Gastroesophageal sphincter (tissue), 4 donors: ENCODE measurements around the gene PHF1. TPM values are rescaled to one million over a fixed set of nuclear protein-coding genes. Genes with fewer than 3 reads are reported as not detected.

Source experiments
- ATAC-seq: fragments of 150-250 bp; one replicate; pipeline ENCODE4 v1.9.1; 2016; ENCODE audit warnings: mild to moderate bottlenecking, moderate library complexity
- H3K27ac ChIP-seq, 4 donors: fragments of 200-600 bp; sonication (generic) in 3 of 4; 1 replicate in 3 of 4; 2 replicates in 1 of 4; pipeline ENCODE4 v1.5.1; 2016 to 2019
- H3K27me3 ChIP-seq: fragments of 200-600 bp; sonication (generic); one replicate; pipeline ENCODE4 v1.5.1; 2019
- H3K36me3 ChIP-seq, 2 donors: fragments of 200-600 bp; sonication (generic); one replicate each; pipeline ENCODE4 v1.5.1; 2019; ENCODE audit warnings: control low read depth in 1 of 2
- H3K4me1 ChIP-seq, 3 donors: fragments of 200-600 bp; sonication (generic); 1 replicate in 2 of 3; 2 replicates in 1 of 3; pipeline ENCODE4 v1.5.1; 2016 to 2019; ENCODE audit warnings: control low read depth in 2 of 3
- H3K4me3 ChIP-seq, 2 donors: fragments of 200-600 bp; sonication (generic); one replicate each; pipeline ENCODE4 v1.5.1; 2019; ENCODE audit warnings: mild to moderate bottlenecking in 1 of 2, moderate library complexity in 1 of 2
- H3K9me3 ChIP-seq, 3 donors: fragments of 200-600 bp; sonication (generic); one replicate each; pipeline ENCODE4 v1.5.1; 2017 to 2019; ENCODE audit warnings: control low read depth in 2 of 3
- CTCF ChIP-seq, 4 experiments: fragments of 200-600 bp in 2 of 4; fragments of 450-650 bp in 2 of 4; sonication (generic) in 1 of 4; IDR thresholded peaks; one replicate each; pipeline ENCODE4 v1.5.1; 2017 to 2019; ENCODE audit warnings: antibody characterized with exemption in 4 of 4, mild to moderate bottlenecking in 2 of 4, moderate library complexity in 2 of 4
- EP300 ChIP-seq: sonication (generic); formaldehyde crosslinking; IDR thresholded peaks from one replicate; pipeline ENCODE4 v1.6.1; 2017; ENCODE audit warnings: antibody characterized with exemption, mild to moderate bottlenecking
- POLR2A ChIP-seq, 2 donors: fragments of 450-650 bp; IDR thresholded peaks; one replicate each; pipeline ENCODE4 v1.6.1; 2017; ENCODE audit warnings: antibody characterized with exemption in 2 of 2, mild to moderate bottlenecking in 2 of 2, moderate library complexity in 1 of 2
- POLR2AphosphoS5 ChIP-seq: sonication (generic); formaldehyde crosslinking; IDR thresholded peaks from one replicate; pipeline ENCODE4 v1.6.1; 2017; ENCODE audit warnings: antibody characterized with exemption
- WGBS, 2 donors: methylation state at CpG; one replicate each; pipeline ENCODE4 v1.1.5; 2018; ENCODE audit warnings: low coverage in 1 of 2; 5-methylcytosine and 5-hydroxymethylcytosine counted together
- total RNA-seq, 4 donors: library from RNA; depleted of rRNA; stranded (reverse); fragments of >200 nt; gene quantifications; one replicate each; pipeline ENCODE4 v1.1.0, GENCODE V29; 2016

PHF1 gene
- total RNA-seq, 4 donors from 2014 or later = 73.0 to 91.0 (median 86.1) TPM

GRCh38 chr6:33420491-33421343, 9.9 kb downstream of the PHF1 start:
- H3K27ac ChIP-seq = peak overlapping the region; percentile 68 to 98 (median 86)
- no peak for ATAC-seq
- no peaks in the 10 kb centered on the region for H3K27me3 ChIP-seq
- peaks cover 0 to 4% of the 10 kb centered on the region in 2 donors for H3K36me3 ChIP-seq
- TF ChIP-seq POLR2A (IDR thresholded peaks at IDR 0.05) = no peak
- TF ChIP-seq EP300 = no peak
- TF ChIP-seq POLR2AphosphoS5 = no peak
- TF ChIP-seq CTCF (IDR thresholded peaks at IDR 0.05) = no peak
- peak overlapping the region; percentile 42 to 53 for H3K4me3 ChIP-seq
- 51% methylated on average over 6 of the region's 6 CpGs; no CpG with 5 or more reads in 1 of the 2 donors for WGBS, 2 donors
- peaks cover 9 to 78% (median 36%) of the 10 kb centered on the region in 3 donors for H3K4me1 ChIP-seq
- no peaks in the 10 kb centered on the region for H3K9me3 ChIP-seq

- peak overlapping the region in 2 of 4 donors; percentile 92 to 98 for H3K27ac ChIP-seq
- WGBS, 2 donors = 70% methylated on average over 2 of the region's 2 CpGs; no CpG with 5 or more reads in 1 of the 2 donors
Observed at GRCh38 chr6:33421344-33421643, 10.5 kb downstream of the PHF1 start.

GRCh38 chr6:33423777-33424176, 13.0 kb downstream of the PHF1 start:
- TF ChIP-seq EP300 (no peak), POLR2AphosphoS5 (no peak), CTCF (IDR thresholded peaks at IDR 0.05) (no peak), POLR2A (IDR thresholded peaks at IDR 0.05) (no peak)
- no peak overlapping the region for H3K4me3 ChIP-seq
- no peaks in the 10 kb centered on the region for H3K9me3 ChIP-seq
- WGBS, 2 donors = 92% methylated on average over 2 of the region's 2 CpGs; no CpG with 5 or more reads in 1 of the 2 donors
- peak overlapping the region in 3 of 4 donors; percentile 92 to 99 (median 97) for H3K27ac ChIP-seq
- no peaks in the 10 kb centered on the region for H3K36me3 ChIP-seq
- no peaks in the 10 kb centered on the region for H3K27me3 ChIP-seq
- peaks cover 8 to 77% (median 33%) of the 10 kb centered on the region in 3 donors for H3K4me1 ChIP-seq
- no peak for ATAC-seq

More at GRCh38 chr6:33421344-33421643, 10.5 kb downstream of the PHF1 start:
- Histone ChIP-seq H3K27me3 (no peaks in the 10 kb centered on the region), H3K36me3 (no peaks in the 10 kb centered on the region), H3K9me3 (no peaks in the 10 kb centered on the region), H3K4me1 (peaks cover 9 to 76% (median 35%) of the 10 kb centered on the region in 3 donors), H3K4me3 (no peak overlapping the region)
- no peak for TF ChIP-seq EP300
- no peak for TF ChIP-seq POLR2AphosphoS5
- TF ChIP-seq CTCF (IDR thresholded peaks at IDR 0.05) = no peak
- TF ChIP-seq POLR2A (IDR thresholded peaks at IDR 0.05) = no peak
- ATAC-seq = no peak

- H3K4me1 ChIP-seq = peaks cover 5 to 77% (median 33%) of the 10 kb centered on the region in 3 donors
- no peaks in the 10 kb centered on the region for H3K36me3 ChIP-seq
- no peak for ATAC-seq
- 7 to 8% methylated on average over 11 to 12 of the region's 12 CpGs for WGBS, 2 donors
- H3K4me3 ChIP-seq = peak overlapping the region; percentile 68 to 75
- TF ChIP-seq EP300 = no peak
- TF ChIP-seq CTCF (IDR thresholded peaks at IDR 0.05) = no peak
- TF ChIP-seq POLR2A (IDR thresholded peaks at IDR 0.05) = no peak
- no peak for TF ChIP-seq POLR2AphosphoS5
- peak overlapping the region; percentile 90 to 99 (median 94) for H3K27ac ChIP-seq
- H3K9me3 ChIP-seq = no peaks in the 10 kb centered on the region
- H3K27me3 ChIP-seq = no peaks in the 10 kb centered on the region
Observed at GRCh38 chr6:33424855-33425667, 14.2 kb downstream of the PHF1 start.
